A673 (cell line): ENCODE data around the gene SIGLEC9. TPM values are rescaled to one million over a fixed set of nuclear protein-coding genes. Genes with fewer than 3 reads are reported as not detected.

ENCODE experiments used
- BruUV-seq: library from RNA; stranded (reverse); fragments of 400-500 nt; replicated peaks from 2 replicates; lab custom pipeline; 2021; lab: Mats Ljungman, UMichigan
- CTCF ChIA-PET: fragments of 300-600 bp; sonication (Branson Sonifier 250); formaldehyde crosslinking; loops from one replicate; lab custom pipeline; 2022; ENCODE audit warnings: antibody characterized with exemption; lab: Charles Lee
- POLR2A ChIA-PET: fragments of 300-600 bp; sonication (Branson Sonifier 250); formaldehyde crosslinking; loops from one replicate; lab custom pipeline; 2022; ENCODE audit warnings: antibody characterized with exemption; ENCODE audit not compliant: low non-redundant PET; lab: Charles Lee
- DNase-seq: peaks from one replicate; pipeline ENCODE4 v3.0.0-alpha.2; 2015; ENCODE audit warnings: low spot score
- H3K27ac ChIP-seq: fragments of 200-600 bp; sonication (generic); 2 replicates; pipeline ENCODE4 v1.5.1; 2016; ENCODE audit warnings: mixed run types, low read depth, mild to moderate bottlenecking, mixed read lengths, antibody characterized with exemption, low read length; ENCODE audit not compliant: poor library complexity, severe bottlenecking
- H3K27me3 ChIP-seq: fragments of 200-600 bp; sonication (generic); replicated peaks from 2 replicates; pipeline ENCODE4 v1.6.1; 2017; ENCODE audit warnings: mixed run types, low read depth, mild to moderate bottlenecking, mixed read lengths, antibody characterized with exemption, low read length; ENCODE audit not compliant: insufficient read depth, poor library complexity
- H3K36me3 ChIP-seq: fragments of 200-600 bp; sonication (generic); 2 replicates; pipeline ENCODE4 v1.6.1; 2016; ENCODE audit warnings: mixed run types, mild to moderate bottlenecking, mixed read lengths, antibody characterized with exemption, low read length; ENCODE audit not compliant: insufficient read depth, poor library complexity, severe bottlenecking
- H3K4me1 ChIP-seq: fragments of 200-600 bp; sonication (generic); 2 replicates; pipeline ENCODE4 v1.6.1; 2017; ENCODE audit warnings: mixed run types, mild to moderate bottlenecking, mixed read lengths, antibody characterized with exemption, low read length; ENCODE audit not compliant: insufficient read depth, poor library complexity, severe bottlenecking
- H3K4me3 ChIP-seq: fragments of 200-600 bp; sonication (generic); 2 replicates; pipeline ENCODE4 v1.5.1; 2016; ENCODE audit warnings: low read depth, mixed run types, mild to moderate bottlenecking, mixed read lengths, low read length; ENCODE audit not compliant: poor library complexity, severe bottlenecking
- H3K9me3 ChIP-seq: fragments of 200-600 bp; sonication (generic); 2 replicates; pipeline ENCODE4 v1.6.1; 2016; ENCODE audit warnings: mixed run types, low read depth, mild to moderate bottlenecking, mixed read lengths, antibody characterized with exemption, low read length; ENCODE audit not compliant: poor library complexity, severe bottlenecking
- CTCF ChIP-seq: fragments of 300-800, 200-600 bp; sonication (generic); conservative IDR thresholded peaks from 2 replicates; pipeline ENCODE4 v1.5.1; 2017; ENCODE audit warnings: low read depth, mild to moderate bottlenecking, antibody characterized with exemption, low read length, moderate library complexity, mixed read lengths
- EZH2 ChIP-seq: fragments of 200-600 bp; sonication (generic); IDR thresholded peaks from 2 replicates; pipeline ENCODE4 v1.6.1; 2017; ENCODE audit warnings: borderline replicate concordance, low read depth, mild to moderate bottlenecking, mixed read lengths, antibody characterized with exemption, low read length; ENCODE audit not compliant: poor library complexity, severe bottlenecking
- intact Hi-C: fragments of 100-400 bp; cut with micrococcal nuclease; formaldehyde crosslinking; loops from one replicate; pipeline ENCODE4 v1.10.0; 2022; ENCODE audit not compliant: unreplicated experiment
- total RNA-seq: library from RNA; stranded (reverse); gene quantifications from 2 replicates; pipeline ENCODE4 v1.2.3, GENCODE V29; 2021

Gene SIGLEC9
- total RNA-seq, 1 experiment from 2014 or later: not detected

- Histone ChIP-seq H3K36me3 (no peaks in the 10 kb centered on the region), H3K27me3 (peaks cover 5% of the 10 kb centered on the region), H3K27ac (no peak overlapping the region), H3K9me3 (no peaks in the 10 kb centered on the region), H3K4me1 (no peaks in the 10 kb centered on the region), H3K4me3 (no peak overlapping the region)
- intact Hi-C loops: no loop called here
- ChIA-PET CTCF (interaction anchor here (0.5 to 1.4 kb wide), 2 partner anchors 32 to 102 kb away, joined by 4 to 6 read pairs; no protein-coding TSS in a partner anchor), POLR2A (no interaction called here)
- no peak for DNase-seq
- TF ChIP-seq CTCF (no peak), EZH2 (no peak)
- no TSS peak for BruUV-seq
These were observed 32.6 kb downstream of the SIGLEC9 start for GRCh38 chr19:51157265-51157664.

- CTCF ChIA-PET: no interaction called here
- H3K36me3 ChIP-seq: no peaks in the 10 kb centered on the region
- TF ChIP-seq CTCF (peak; percentile 86), EZH2 (no peak)
- no peak overlapping the region for H3K27ac ChIP-seq
- H3K9me3 ChIP-seq: no peaks in the 10 kb centered on the region
- DNase-seq: peak; percentile 66
- POLR2A ChIA-PET: no interaction called here
- no peaks in the 10 kb centered on the region for H3K27me3 ChIP-seq
- no TSS peak for BruUV-seq
- no peaks in the 10 kb centered on the region for H3K4me1 ChIP-seq
- intact Hi-C loops: loop anchor here (2.0 kb wide), 1 partner anchor 100 kb away; no protein-coding TSS in a partner anchor
- H3K4me3 ChIP-seq: no peak overlapping the region
These were observed 33.9 kb downstream of the SIGLEC9 start for GRCh38 chr19:51158474-51159129.

- Histone ChIP-seq H3K9me3 (no peaks in the 10 kb centered on the region), H3K27ac (no peak overlapping the region), H3K4me3 (no peak overlapping the region), H3K4me1 (no peaks in the 10 kb centered on the region), H3K27me3 (no peaks in the 10 kb centered on the region), H3K36me3 (no peaks in the 10 kb centered on the region)
- ChIA-PET POLR2A (no interaction called here), CTCF (no interaction called here)
- intact Hi-C loops: loop anchor here (2.0 kb wide), 1 partner anchor 99 kb away; no protein-coding TSS in a partner anchor
- no peak for DNase-seq
- BruUV-seq: no TSS peak
- no peak for TF ChIP-seq EZH2
- TF ChIP-seq CTCF: no peak
These were observed 35.0 kb downstream of the SIGLEC9 start for GRCh38 chr19:51159656-51160055.
